ENCODE measurements around the gene PWWP2A.

PWWP2A gene

DNA sequence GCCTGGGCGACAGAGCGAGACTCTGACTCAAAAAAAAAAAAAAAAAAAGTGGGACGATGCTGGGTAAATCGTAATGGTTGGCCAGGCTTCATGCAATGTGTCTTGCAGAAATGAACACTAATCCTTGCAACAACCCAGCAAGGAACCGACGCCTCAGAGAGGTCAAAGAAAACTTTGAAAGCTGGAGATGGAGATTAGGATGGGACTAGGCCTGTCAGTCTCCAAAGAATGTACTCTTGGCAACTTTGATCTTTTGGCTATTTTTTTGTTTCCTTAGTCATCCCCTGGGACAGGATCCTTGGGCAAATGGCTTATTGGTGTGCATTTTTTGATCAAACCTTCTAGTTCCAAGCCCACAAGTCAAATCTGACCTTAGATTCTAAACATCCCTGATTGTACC is 10.6 kb upstream of the PWWP2A start:
- no peak for DNase-seq (ENCODE audit: low spot score)
- in situ Hi-C loops (cut with MboI; ENCODE audit: low pct_unique_long_range_greater_than_20kb, low sequenced_read_pairs, unreplicated experiment): no loop called here
- TF ChIP-seq, protein P1, sequence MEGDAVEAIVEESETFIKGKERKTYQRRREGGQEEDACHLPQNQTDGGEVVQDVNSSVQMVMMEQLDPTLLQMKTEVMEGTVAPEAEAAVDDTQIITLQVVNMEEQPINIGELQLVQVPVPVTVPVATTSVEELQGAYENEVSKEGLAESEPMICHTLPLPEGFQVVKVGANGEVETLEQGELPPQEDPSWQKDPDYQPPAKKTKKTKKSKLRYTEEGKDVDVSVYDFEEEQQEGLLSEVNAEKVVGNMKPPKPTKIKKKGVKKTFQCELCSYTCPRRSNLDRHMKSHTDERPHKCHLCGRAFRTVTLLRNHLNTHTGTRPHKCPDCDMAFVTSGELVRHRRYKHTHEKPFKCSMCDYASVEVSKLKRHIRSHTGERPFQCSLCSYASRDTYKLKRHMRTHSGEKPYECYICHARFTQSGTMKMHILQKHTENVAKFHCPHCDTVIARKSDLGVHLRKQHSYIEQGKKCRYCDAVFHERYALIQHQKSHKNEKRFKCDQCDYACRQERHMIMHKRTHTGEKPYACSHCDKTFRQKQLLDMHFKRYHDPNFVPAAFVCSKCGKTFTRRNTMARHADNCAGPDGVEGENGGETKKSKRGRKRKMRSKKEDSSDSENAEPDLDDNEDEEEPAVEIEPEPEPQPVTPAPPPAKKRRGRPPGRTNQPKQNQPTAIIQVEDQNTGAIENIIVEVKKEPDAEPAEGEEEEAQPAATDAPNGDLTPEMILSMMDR (IDR thresholded peaks at IDR 0.05; ENCODE audit: extremely low read depth, insufficient read depth, missing control alignments): no peak

DNA sequence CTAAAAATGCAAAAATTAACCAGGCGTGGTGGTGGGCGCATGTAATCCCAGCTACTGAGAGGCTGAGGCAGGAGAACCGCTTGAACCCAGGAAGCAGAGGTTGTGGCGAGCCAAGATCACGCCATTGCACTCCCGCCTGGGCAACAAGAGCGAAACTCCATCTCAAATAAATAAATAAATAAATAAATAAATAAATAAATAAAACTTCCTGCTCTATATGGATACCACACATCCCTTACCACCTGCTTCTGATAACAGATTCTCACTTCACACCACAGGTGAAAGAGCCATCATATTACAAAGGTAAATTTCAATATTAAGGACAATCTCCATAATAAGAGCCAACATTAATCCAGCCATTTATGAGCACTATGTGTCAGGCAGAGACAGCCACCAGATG is 9.4 kb upstream of the PWWP2A start:
- in situ Hi-C loops (cut with MboI; ENCODE audit: low pct_unique_long_range_greater_than_20kb, low sequenced_read_pairs, unreplicated experiment): no loop called here
- TF ChIP-seq, protein P1 (IDR thresholded peaks at IDR 0.05; ENCODE audit: extremely low read depth, insufficient read depth, missing control alignments): no peak
- no peak for DNase-seq (ENCODE audit: low spot score)

DNA sequence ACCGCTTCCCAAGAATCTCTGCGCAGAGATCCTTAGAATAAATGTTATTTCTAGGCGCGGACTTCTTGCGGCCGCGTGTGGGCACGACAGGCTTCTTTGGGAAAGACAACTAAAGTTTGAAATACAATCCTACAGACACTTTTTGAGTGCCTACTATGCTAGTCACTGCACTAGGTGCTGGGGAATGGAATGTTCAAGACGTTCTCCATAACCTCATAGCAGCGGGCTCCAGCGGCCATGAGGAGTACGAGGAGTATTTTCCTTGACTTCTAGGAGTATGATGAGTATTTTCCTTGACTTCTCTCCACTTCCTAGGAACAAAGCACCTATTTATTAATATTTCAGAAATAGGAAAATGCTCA is 636 bp upstream of the PWWP2A start:
- in situ Hi-C loops (cut with MboI; ENCODE audit: low pct_unique_long_range_greater_than_20kb, low sequenced_read_pairs, unreplicated experiment): no loop called here
- no peak for DNase-seq (ENCODE audit: low spot score)

DNA sequence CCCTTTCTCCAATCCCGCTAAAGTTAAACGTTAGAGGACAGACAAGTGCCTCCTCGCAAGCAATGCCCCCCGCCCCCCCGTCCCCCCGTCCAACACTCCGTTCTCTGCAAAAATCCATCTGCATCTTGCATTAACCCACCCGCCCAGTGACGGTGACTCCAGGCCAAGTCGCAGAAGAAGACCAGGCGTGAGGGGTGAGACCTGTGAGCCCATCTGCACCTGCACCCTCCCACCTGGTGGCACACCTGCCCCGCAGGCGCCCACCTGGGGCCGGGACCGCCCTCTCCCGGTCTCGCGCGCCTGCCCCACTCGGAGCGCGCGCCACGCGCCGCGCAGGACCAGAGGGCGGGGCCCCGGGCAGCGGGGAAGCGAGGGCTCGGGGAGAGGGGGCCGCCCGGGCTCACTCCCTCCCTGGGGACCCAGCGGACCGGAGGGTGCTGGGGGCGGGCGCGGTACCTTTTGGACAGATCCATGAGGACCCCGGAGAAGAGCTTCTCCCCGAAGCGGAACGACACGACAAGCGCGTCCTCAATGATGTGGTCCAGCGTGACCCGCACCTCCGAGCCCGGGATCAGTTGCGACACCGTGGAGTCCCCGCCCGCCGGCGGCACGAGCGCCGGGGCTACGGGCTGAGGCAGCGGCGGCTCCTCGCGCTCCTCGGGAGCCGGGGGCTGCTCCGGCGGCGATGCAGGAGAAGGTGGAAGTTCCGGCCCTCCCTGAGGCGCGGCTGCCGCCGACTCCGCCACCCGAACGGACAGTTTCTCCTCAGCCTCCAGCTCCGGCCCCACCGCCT is 705 bp downstream of the PWWP2A start:
- DNase-seq (ENCODE audit: low spot score): peak; percentile 69
- in situ Hi-C loops (cut with MboI; ENCODE audit: low pct_unique_long_range_greater_than_20kb, low sequenced_read_pairs, unreplicated experiment): no loop called here
- TF ChIP-seq, protein P1 (IDR thresholded peaks at IDR 0.05; ENCODE audit: extremely low read depth, insufficient read depth, missing control alignments): peak; percentile 15

More for the DNA sequence above, 636 bp upstream of the PWWP2A start:
- TF ChIP-seq, protein P1 (IDR thresholded peaks at IDR 0.05; ENCODE audit: extremely low read depth, insufficient read depth, missing control alignments): no peak

DNA sequence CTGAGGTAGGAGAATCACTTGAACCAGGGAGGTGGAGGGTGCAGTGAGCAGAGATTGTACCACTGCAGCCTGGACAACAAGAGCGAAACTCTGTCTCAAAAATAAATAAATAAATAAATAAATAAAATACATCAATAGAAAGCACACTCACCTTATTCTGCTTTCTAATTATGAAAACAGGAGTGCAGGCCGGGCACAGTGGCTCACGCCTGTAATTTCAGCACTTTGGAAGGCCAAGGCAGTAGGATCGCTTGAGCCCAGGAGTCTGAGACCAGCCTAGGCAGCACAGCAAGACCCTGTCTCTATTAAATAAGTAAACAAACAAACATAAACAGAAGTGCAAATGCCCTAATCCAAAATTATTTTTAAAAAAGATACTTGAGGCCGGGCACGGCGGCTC is 2.3 kb downstream of the PWWP2A start:
- in situ Hi-C loops (cut with MboI; ENCODE audit: low pct_unique_long_range_greater_than_20kb, low sequenced_read_pairs, unreplicated experiment): no loop called here
- TF ChIP-seq, protein P1 (IDR thresholded peaks at IDR 0.05; ENCODE audit: extremely low read depth, insufficient read depth, missing control alignments): no peak
- DNase-seq (ENCODE audit: low spot score): no peak

DNA sequence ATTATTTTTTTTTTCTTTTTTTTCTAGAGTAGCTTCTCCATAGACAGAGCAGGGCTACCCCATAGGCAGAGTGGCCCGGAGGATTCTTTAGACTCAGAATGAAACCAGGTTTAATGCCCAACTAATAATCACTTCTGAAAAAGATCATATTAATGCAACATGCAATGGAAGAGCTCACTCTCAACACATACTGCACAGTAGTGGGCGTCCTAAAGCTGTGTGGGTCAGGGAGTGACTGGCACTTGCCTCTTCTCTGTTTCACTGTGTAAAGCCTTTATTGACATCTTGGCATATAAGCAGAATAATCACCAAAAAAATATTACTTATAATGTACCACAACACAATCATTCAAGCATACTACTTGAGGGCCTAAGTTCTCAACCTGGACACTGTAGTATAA is 11.1 kb downstream of the PWWP2A start:
- no peak for DNase-seq (ENCODE audit: low spot score)
- in situ Hi-C loops (cut with MboI; ENCODE audit: low pct_unique_long_range_greater_than_20kb, low sequenced_read_pairs, unreplicated experiment): no loop called here
- TF ChIP-seq, protein P1 (IDR thresholded peaks at IDR 0.05; ENCODE audit: extremely low read depth, insufficient read depth, missing control alignments): no peak

Data from GM13977 (cell line).